ENCODE data around the gene MAN2B1. TPM values are rescaled to one million over a fixed set of nuclear protein-coding genes. Genes with fewer than 3 reads are reported as not detected.

MAN2B1 gene
- total and polyA plus RNA-seq, 11 donors = 16.0 to 135 (median 29.0) TPM

DNA sequence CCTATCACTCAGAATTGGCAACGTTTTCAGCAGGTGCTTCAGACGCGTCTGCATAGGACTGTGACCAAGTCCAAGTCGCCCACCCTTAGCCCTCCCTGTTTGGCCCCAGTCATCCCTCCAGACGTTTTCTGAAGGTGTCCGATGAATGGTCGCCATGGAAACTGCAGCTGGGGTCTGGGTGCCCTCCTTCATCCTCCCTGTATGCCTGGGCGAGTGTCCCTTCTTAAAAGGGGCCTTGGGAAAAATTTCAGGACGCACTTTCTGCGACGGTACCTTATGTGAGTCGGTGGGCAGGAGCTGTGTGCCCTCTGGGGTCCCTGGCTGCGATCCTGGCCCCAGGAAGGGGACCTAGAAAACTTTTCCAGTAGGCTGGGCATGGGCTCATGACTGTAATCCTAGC is 25.1 kb downstream of the MAN2B1 start:
- H3K4me1 ChIP-seq = peaks cover 0 to 12% (median 7%) of the 10 kb centered on the region in 12 donors
- DNase-seq (no peak), ATAC-seq (no peak)
- no peaks in the 10 kb centered on the region for H3K9me3 ChIP-seq
- 54 to 73% (median 69%) methylated on average over 7 to 13 of the region's 13 CpGs for WGBS, 4 donors
- intact Hi-C loops (cut with DNase I) = no loop called here
- no peak overlapping the region for H3K27ac ChIP-seq
- peaks cover 0 to 6% (median 0%) of the 10 kb centered on the region in 9 donors for H3K36me3 ChIP-seq
- H3K4me3 ChIP-seq = no peak overlapping the region
- no peaks in the 10 kb centered on the region for H3K27me3 ChIP-seq
- TF ChIP-seq, protein P1, sequence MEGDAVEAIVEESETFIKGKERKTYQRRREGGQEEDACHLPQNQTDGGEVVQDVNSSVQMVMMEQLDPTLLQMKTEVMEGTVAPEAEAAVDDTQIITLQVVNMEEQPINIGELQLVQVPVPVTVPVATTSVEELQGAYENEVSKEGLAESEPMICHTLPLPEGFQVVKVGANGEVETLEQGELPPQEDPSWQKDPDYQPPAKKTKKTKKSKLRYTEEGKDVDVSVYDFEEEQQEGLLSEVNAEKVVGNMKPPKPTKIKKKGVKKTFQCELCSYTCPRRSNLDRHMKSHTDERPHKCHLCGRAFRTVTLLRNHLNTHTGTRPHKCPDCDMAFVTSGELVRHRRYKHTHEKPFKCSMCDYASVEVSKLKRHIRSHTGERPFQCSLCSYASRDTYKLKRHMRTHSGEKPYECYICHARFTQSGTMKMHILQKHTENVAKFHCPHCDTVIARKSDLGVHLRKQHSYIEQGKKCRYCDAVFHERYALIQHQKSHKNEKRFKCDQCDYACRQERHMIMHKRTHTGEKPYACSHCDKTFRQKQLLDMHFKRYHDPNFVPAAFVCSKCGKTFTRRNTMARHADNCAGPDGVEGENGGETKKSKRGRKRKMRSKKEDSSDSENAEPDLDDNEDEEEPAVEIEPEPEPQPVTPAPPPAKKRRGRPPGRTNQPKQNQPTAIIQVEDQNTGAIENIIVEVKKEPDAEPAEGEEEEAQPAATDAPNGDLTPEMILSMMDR (IDR thresholded peaks at IDR 0.05) = no peak
- TF ChIP-seq POLR2A (IDR thresholded peaks at IDR 0.05) = no peak

DNA sequence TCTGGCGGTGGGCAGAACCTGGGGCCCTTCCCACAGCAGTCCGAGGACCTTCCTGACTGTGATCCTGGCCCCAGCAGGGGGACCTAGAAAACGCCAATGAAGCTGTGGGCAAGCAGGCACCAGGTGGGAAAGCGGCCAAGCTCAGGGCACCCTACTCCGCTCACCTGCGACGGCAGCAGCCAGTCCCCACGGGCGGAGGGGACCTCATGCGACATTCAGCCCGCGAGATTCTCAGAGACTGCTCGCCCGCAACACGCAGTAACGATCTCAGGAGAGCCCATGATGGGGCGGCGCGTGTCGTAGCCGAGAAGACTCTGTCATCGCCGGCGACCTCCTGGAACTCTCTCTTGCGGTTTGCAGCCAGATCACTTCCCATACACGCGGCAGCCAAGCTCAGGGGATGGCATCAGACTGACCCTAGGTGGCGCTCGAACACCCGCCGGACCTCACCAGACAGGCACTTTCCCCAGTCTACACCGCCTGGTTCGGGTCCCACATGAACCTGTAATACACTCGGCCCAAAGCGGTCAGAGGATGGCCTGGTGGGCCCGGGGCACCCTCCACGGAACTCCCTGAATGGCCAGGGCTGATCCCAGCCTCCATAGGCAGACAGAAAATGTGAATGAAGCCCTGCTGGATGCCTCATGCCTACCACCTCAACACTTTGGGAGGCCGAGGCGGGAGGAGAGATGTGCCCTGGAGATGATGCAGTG is 26.5 kb downstream of the MAN2B1 start:
- TF ChIP-seq, protein P1 (IDR thresholded peaks at IDR 0.05) = peak; percentile 64 to 87 (median 76)
- TF ChIP-seq POLR2A (IDR thresholded peaks at IDR 0.05) = no peak
- H3K27me3 ChIP-seq = no peaks in the 10 kb centered on the region
- WGBS, 4 donors = 10 to 15% (median 12%) methylated on average over 34 to 39 of the region's 39 CpGs
- H3K36me3 ChIP-seq = peaks cover 0 to 6% (median 0%) of the 10 kb centered on the region in 9 donors
- intact Hi-C loops (cut with DNase I) = no loop called here
- H3K4me1 ChIP-seq = peaks cover 0 to 12% (median 7%) of the 10 kb centered on the region in 12 donors
- peak; percentile 78 to 89 (median 88) for DNase-seq
- peak overlapping the region in 9 of 12 donors; percentile 31 to 43 (median 33) for H3K4me3 ChIP-seq
- peak; percentile 65 to 93 (median 90) for ATAC-seq
- no peak overlapping the region for H3K27ac ChIP-seq
- H3K9me3 ChIP-seq = no peaks in the 10 kb centered on the region

DNA sequence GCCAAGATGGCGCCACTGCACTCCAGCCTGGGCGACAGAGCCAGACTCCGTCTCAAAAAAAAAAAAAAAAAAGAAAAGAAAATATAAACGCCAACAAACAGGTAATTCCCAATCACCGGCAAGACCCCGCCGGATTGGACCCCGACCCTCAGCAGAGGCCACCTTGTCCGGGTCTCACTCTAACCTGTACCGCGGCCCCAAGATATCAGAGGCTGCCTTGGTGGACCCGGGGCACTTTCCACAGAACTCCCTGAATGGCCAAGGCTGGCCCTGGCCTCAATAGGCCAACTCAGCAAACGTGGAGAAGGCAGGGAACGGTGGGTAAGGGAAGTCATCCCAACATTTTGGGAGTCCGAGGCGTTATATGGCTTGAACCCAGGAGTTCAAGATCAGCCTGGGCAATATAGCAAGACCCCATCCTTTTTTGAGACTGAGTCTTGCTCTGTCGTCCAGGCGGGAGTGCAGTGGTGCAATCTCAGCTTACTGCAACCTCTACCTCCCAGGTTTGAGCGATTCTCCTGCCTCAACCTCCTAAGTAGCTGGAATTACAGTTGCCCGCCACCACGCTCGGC is 27.8 kb downstream of the MAN2B1 start:
- TF ChIP-seq, protein P1 (IDR thresholded peaks at IDR 0.05) = no peak
- no peak for TF ChIP-seq POLR2A (IDR thresholded peaks at IDR 0.05)
- intact Hi-C loops (cut with DNase I) = no loop called here
- DNase-seq (no peak), ATAC-seq (no peak)
- 94 to 96% (median 95%) methylated on average over 22 of the region's 22 CpGs for WGBS, 4 donors
- H3K36me3 ChIP-seq = peaks cover 0 to 2% (median 0%) of the 10 kb centered on the region in 9 donors
- H3K9me3 ChIP-seq = no peaks in the 10 kb centered on the region
- no peaks in the 10 kb centered on the region for H3K27me3 ChIP-seq
- H3K4me1 ChIP-seq = peaks cover 0 to 12% (median 7%) of the 10 kb centered on the region in 12 donors
- no peak overlapping the region for H3K4me3 ChIP-seq
- no peak overlapping the region for H3K27ac ChIP-seq

DNA sequence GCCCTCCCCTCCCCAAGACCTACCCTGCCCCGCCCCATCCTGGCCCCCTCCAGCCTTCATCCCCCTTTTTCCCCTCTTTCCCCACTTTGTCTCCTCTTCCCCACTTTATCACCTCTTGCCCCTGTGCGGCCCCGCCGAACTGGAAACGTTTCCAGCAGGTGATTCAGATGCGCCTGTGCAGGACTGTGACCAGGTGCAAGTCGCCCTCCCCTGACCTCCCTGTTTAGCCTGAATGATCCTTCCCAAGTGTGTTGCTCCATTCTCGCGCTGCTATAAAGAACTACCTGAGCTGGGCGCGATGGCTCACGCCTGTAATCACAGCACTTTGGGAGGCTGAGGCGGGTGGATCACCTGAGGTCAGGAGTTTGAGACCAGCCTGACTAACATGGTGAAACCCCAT is 29.9 kb downstream of the MAN2B1 start:
- H3K4me1 ChIP-seq = peaks cover 0 to 12% (median 7%) of the 10 kb centered on the region in 12 donors
- peaks cover 0 to 20% (median 7%) of the 10 kb centered on the region in 9 donors for H3K36me3 ChIP-seq
- TF ChIP-seq POLR2A (IDR thresholded peaks at IDR 0.05) = no peak
- TF ChIP-seq, protein P1 (IDR thresholded peaks at IDR 0.05) = no peak
- ATAC-seq = no peak
- intact Hi-C loops (cut with DNase I) = no loop called here
- DNase-seq = no peak
- WGBS, 4 donors = 85 to 90% (median 89%) methylated on average over 13 of the region's 13 CpGs
- H3K27ac ChIP-seq = no peak overlapping the region
- no peaks in the 10 kb centered on the region for H3K9me3 ChIP-seq
- H3K4me3 ChIP-seq = no peak overlapping the region
- no peaks in the 10 kb centered on the region for H3K27me3 ChIP-seq
